ENCODE results near the gene GNA15. TPM values are rescaled to one million over a fixed set of nuclear protein-coding genes. Genes with fewer than 3 reads are reported as not detected.
"Not testable (repeated sequence)": the region's sequence is repeated elsewhere in the genome, so short reads cannot be mapped to it uniquely, and the experiment has no call there.

GNA15 gene, protein sequence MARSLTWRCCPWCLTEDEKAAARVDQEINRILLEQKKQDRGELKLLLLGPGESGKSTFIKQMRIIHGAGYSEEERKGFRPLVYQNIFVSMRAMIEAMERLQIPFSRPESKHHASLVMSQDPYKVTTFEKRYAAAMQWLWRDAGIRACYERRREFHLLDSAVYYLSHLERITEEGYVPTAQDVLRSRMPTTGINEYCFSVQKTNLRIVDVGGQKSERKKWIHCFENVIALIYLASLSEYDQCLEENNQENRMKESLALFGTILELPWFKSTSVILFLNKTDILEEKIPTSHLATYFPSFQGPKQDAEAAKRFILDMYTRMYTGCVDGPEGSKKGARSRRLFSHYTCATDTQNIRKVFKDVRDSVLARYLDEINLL
- 258 TPM for total RNA-seq

DNA sequence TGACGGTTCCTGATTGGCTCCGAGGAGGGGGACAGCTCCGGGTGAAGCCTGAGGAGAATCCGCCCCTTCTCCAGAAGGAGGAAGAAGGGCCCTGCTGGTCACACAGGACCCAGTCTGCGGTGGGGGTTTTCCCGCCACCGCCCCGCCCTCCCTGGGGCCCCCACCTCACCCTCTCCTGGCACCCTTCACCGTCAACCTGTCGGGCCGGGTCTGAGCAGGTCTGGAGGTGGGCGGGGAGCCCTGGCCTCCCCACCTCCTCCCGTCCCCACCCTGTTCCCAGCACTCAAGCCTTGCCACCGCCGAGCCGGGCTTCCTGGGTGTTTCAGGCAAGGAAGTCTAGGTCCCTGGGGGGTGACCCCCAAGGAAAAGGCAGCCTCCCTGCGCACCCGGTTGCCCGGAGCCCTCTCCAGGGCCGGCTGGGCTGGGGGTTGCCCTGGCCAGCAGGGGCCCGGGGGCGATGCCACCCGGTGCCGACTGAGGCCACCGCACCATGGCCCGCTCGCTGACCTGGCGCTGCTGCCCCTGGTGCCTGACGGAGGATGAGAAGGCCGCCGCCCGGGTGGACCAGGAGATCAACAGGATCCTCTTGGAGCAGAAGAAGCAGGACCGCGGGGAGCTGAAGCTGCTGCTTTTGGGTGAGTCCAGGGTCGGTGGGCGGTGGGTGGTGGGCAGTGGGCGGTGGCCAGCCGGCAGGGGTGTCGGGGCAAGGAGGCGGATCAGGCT lies at the start of gene GNA15:
Gene GNA15 (plus strand): TSS at position 73 of the 723 bp plus-strand sequence. CDS start 418 bp downstream, at position 491.
- peak in 2 of 3 donors; percentile 81 to 85 for DNase-seq (ENCODE audit: low read depth in 2 of 3, low spot score in 2 of 3)

DNA sequence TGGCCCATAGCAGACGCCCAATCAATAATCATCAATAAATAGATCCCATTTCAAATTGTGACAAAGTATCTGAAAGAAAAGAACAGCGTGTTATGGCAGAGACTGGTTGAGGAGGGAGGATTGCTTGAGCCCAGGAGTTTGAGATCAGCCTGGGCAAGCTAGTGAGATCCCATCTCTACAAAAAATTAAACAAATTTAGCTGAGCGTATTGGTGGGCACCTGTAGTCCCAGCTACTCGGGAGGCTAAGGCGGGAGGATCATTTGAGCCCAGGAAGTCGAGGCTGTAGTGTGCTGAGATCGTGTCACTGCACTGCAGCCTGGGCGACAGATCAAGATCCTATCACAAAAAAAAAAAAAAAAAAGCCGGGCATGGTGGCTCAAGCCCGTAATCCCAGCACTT lies 48.1 kb upstream of the GNA15 start:
- no peak for DNase-seq (ENCODE audit: low read depth in 2 of 3, low spot score in 2 of 3)

DNA sequence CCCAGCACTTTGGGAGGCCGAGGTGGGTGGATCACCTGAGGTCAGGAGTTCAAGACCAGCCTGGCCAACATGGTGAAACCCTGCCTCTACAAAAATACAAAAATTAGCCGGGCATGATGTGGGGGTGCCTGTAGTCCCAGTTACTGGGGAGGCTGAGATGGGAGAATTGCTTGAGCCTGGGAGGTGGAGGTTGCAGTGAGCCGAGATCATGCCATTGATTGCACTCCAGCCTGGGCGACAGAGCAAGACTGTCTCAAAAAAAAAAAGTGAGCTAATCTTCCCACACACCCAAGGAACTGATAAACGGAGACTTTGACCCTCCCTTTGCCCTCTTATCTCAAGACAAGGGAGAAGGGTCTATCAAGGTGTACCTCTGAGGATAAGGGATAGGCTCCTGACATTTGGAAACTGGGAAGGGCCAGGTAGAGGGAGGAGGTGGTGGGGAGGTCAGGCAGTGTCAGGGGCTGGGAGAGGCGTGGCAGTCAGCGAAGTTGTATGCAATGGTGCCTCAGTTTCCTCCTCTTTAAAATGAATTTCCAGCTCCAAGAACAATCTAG lies 46.5 kb upstream of the GNA15 start:
- DNase-seq (ENCODE audit: low read depth in 2 of 3, low spot score in 2 of 3): not testable (repeated sequence)

DNA sequence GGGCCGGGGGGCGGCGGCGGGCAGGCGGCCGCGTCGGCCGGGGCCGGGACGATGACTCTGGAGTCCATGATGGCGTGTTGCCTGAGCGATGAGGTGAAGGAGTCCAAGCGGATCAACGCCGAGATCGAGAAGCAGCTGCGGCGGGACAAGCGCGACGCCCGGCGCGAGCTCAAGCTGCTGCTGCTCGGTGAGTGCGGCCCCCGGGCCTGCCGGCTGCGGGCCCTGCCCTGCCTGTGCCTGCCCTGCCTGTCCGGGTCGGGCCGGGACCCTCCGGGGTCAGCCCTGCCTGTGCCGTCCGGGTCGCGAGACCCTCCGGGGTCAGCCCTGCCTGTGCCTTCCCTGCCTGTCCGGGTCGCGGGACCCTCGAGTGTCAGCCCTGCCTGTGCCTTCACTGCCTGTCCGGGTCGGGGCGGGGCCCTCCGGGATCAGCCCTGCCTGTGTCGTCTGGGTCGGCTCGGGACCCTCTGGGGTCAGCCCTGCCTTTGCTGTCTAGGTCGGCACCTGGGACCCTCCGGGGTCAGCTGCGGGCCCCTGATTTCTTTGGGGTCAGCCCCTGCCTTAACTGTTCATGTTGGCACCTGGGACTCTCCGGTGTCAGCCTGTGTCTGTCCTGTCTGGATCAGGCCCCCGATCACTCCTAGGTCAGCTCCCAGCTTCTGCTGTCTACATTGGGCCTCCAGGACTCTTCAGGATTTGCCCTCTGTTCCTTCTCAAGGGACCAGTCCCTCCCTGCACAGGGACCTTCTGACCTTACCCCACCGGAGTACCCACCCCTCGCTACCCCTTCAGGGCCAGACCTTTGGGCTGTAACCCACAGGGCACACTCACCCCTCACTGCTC lies 41.0 kb upstream of the GNA15 start:
- DNase-seq (ENCODE audit: low read depth in 2 of 3, low spot score in 2 of 3): peak in 1 of 3 donors; percentile 55

DNA sequence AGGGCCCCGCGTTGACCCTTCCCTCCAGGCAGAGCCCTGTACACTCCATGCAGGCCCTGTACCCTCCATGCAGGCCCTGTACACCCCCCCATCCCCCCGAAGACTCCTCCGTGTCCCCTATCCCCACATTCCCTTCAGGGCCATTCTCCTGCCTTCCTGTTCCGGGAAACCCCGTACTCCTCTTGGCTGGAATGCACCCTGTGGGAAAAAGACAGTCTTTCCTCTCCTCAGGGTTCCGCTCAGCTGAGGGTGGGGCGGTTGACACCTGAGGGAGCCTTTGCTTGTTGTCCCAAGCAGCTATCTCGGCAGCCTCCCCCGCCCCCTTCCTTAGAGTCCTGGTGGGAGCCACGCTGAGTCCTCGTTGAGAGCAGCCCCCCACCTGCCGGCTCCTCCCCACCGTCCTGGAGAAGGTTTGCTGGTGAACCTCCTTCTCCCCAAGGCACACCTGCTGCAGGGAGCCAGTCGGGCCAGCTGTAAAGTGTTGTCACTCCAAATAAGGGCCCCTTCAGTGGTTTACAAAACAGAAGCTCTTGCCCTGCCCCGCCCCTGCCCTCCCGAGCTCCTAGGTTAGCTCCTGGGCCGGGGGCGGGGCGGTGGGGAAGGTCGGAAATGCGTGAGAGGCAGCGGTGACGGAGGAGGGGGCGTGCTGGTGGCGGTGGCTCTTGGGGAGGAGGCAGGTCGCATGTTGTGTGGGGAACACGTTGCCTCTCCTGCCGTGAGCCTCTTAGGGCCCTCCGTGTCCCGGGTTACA lies 40.2 kb upstream of the GNA15 start:
- DNase-seq (ENCODE audit: low read depth in 2 of 3, low spot score in 2 of 3): peak; percentile 59 to 77 (median 73)

DNA sequence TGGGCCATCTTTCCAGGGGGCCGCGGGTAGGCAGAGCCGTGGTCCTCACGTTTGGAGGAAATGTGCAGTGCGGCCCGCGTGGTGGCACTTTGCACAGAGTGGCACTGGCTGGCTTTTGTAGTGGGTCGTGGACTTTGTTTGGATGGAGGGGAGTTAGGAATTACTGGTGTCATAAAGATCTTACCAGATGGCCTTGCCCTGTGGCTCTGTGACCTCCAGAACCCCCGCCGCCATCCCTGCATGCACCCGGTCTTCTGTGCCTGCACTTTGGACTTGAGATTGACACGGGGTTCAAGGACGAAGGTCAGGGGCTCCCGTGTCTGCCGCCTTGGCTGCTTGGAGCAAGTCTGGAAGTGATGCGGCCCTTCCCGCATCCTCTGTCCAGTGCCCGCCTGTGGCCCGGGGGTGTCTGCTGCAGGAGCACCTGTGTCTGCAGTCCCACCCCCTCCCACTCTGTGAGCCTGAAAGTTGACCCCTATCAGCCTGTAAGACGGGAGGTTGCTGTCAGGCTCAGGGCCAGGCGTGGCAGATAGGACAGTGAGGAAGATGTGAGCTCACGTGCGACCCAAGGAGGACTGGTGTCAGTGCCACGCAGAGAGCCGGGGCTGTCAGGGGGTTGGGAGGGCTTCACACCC lies 39.4 kb upstream of the GNA15 start:
- no peak for DNase-seq (ENCODE audit: low read depth in 2 of 3, low spot score in 2 of 3)

DNA sequence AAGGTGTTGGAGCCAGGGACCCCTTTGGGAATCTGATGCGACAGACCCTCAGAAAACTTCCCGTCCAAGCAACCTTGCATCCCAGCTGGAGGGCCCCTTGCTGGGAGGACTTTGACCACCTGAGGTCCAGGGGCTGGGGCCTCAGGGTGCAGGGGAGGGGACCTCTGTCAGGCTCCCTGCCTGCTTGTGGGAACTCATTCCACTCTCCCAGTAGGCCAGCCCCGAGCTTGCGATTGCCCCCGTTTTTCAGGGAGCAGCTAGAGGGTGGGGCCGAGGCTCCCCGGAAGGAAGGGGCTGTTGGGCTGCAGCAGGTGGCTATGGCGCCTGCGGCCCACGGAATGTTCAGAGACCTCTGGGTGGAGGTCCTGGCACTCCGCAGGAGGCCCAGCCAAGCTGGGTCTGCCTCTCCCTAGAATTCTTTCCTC lies 38.9 kb upstream of the GNA15 start:
- no peak for DNase-seq (ENCODE audit: low read depth in 2 of 3, low spot score in 2 of 3)

DNA sequence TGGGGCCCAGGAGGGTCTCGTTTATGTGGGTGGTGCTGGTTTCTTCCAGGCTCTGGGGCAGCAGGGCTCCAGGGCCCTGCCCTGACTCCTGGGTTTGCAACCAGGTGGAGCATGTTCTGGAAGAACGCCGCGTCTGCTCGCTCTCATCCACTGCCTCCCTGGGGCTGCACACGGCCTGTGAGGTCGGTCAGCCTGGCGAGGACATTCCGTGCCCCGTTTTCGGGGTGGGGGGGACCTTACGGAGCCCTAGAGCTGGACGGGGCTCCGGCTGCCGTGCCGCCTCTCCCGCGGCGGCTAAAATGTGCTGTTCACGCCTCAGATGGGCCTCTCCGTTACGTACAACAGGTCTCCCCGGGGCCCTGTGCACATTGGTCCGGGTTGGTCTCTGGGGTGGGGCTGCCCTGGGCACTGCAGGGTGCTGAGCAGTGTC lies 38.4 kb upstream of the GNA15 start:
- no peak for DNase-seq (ENCODE audit: low read depth in 2 of 3, low spot score in 2 of 3)

DNA sequence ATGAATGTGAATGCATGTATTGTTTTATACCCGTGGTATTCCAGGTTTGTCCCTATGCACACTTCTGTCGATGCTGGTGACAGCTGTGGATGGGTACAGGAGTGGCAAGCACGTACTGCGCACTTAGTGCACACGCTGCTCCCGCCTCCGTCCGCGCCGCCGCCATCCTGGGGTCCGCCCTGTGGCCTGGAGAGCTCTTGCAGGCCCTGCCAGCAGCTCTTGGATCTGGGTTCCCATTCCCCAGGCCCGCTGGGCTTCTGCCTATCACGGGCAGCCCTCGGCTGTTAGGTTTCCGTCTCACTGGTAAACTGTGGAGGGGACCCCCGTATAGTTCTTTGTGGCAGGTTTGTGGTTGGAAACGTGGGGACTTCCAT lies 37.7 kb upstream of the GNA15 start:
- DNase-seq (ENCODE audit: low read depth in 2 of 3, low spot score in 2 of 3): no peak

DNA sequence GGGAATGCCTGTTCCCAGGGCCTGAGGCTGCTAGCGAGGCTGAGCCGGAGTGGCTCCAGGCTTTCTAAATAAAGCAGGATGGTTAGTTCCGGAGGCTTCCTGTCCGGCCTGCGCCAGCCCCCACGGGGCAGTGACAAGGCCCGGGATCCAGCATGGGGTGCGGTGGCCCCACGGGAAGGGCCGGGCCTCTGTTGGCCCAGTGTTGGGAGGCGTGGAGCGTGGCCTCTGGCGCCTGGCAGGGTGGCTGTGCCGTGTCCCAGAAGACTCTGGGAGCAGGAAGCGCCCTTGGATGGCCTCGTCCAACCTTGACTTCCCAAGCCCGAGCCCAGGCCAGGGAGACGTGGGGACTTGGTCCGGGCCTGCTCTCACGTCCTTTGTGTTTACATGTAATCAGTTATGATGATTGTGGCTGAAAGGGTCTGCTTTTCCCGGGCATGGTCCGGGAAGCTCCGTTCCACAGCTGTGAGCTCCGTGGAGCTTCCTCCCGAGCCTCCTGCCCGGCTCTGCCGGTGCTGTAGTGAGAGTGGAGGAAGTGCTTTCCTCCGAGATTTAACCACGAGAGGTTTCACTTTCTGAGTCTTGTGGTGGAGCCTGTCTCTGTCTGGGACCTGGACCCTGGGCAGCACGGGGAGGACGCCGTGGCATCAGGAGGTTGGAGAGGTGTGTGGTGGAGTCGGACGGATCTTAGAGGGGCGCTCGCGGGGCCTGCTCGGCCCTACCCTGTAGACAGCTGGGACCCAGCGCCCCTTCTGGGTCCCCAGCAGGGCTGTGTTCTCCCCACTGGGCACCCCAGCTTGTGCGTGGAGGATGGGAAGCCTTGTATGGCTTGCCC lies 37.1 kb upstream of the GNA15 start:
- DNase-seq (ENCODE audit: low read depth in 2 of 3, low spot score in 2 of 3): peak in 2 of 3 donors; percentile 37 to 54

DNA sequence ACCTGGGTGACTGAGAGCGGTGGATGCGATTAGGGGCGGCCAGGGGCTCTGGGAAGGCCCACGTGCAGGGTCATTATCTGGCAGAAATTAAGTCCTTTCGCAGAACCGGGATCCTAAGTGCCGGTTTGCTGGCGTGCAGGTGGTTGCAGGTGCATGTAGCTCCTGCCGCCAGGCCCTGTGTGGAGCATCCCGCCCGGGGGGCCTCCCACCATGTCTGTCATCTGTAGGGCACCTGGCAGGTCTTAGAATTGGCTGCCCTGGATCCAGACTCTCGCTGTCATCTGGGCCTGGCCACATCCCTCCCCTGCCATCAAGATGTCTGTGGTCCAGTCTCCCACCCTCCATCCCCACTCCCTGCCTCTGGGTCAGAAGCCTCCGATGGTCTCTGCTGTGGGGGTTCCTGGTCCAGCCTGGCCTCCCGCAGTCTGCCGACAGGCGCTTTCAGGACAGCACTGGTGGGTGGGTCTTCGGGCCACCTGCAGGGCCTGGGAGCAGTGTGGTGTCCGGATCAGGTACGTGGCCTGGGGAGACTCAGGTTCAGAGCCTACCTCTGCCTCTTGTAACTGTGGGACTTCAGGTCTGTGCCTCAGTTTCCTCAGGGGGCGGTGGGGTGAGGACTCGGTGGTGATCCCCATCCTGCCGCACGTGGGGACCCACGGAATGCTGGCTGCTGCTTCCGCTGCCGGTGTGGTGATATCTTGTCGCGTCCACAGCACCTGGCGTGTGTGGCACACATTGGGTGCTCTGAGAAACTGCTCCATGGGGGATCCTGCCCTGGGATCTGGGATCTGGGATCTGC lies 36.3 kb upstream of the GNA15 start:
- DNase-seq (ENCODE audit: low read depth in 2 of 3, low spot score in 2 of 3): no peak

DNA sequence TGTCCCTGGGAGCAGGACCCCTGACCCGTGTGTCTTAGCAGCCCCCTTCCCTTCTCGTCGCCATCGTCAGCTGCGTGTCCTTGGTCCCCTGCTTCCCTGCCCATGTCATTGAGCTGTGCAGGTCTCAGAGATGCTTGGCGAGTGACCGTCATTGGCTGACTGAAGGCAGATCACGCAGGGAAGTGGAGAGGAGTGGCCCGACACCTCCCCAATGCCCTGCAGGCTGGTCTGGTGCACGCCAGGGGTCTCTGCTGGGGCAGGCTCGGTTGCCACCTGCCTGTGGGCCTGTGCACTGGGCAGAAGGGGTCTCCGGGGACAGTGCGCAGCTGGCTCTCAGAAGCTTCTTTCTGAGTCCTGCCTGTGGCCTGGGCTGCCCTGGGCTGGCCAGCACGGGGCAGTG lies 35.5 kb upstream of the GNA15 start:
- DNase-seq (ENCODE audit: low read depth in 2 of 3, low spot score in 2 of 3): no peak

DNA sequence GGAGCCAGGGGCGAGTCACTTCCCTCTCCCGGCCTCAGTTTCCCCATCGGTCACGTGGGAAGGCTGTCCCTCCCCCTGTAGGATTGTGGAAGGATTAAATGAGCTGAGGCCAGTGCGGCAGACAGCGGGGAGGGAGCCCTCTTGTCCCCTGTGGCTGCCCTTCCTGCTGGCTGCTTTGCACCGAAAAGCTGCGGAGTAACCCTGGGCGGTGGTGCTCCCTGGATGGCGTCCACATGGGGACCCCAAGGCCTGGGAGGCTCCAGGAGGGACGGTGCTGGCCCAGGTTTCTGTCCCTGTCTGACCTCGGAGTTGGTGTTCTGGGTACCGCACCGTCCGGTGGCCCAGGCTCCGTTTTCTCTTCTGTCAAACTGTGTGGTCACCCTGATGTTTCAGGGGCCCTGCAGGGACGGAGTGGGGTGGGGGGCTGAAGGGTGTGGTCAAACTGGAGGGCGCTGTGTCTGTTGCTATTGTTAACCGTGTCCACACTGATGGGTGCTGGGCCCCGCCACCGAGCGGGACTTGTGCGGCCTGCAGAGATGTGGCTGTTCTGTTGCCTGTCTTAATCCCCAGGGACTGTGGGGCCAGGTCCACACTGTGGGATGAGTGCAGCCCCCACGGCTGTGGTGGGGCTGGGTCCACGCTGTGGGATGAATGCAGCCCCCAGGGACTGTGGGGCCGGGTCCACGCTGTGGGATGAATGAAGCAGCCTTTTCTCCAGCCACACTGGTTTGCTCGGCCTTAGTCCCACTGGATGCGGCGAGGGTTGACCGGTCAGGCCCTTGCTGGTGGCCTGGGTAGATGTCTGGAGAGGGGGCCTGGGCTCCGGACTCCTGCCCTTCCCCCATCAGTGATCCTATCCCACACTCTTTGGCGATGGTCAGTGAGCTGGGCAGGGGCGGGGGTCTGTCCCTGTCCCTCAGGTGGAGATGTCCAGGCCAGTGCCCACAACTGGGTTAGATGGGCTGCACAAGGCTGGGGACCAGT lies 34.8 kb upstream of the GNA15 start:
- no peak for DNase-seq (ENCODE audit: low read depth in 2 of 3, low spot score in 2 of 3)

DNA sequence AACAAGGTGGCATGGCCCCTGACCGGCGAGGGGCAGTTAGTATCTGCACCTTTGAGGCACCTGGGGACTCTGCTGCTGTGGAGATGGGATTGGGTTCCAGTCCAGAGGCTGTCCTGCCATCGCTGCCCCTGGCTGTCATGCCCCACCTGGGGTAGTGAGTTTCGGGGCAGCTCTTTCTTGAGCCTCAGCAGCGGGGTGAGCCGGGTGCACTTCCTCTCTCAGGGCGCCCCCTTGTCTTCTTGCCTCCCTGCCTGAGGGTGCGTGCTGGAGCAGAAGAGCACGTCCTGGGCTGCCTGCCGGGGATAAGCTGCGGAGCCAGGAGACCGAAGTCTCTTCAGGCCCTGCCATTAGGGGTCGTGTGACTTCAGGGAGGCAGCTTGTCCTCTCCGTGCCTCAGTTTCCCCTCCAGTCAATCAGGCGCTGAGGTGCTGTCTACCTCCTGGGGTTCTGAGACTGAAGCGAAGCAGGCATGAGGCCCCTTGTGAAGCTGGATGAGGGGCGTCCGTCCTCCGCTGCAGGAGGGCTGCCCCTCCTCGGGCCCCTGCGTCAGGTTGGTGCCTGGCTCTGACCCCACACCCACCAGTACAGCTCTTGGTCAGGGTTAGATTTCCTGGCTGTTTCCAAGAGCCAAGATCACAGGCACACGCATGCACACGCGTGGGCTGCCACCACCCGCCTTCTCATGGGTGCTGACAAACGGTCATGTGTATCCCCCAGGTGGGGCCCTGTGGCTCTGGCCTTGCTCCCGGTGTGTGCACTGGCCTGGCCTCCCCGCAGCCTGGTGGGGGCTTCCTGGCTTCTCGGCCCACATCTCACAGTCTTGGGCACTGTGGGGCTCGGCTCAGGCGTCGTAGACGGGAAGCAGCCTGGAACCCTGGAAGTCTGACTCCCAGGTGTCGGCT lies 33.3 kb upstream of the GNA15 start:
- no peak for DNase-seq (ENCODE audit: low read depth in 2 of 3, low spot score in 2 of 3)

DNA sequence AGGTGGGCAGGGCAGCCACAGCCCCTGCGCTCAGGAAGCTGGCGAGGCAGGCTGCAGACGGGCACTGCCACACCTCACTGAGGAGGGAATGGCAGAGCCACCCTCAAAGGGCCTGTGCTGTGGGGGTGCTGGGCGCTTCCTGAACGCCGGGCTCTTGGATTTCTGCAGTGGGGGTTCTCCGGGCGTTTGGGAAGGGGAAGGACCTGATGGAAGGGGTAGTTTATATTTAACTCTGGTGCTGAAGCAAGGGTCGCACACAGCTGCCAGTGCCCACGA lies 31.2 kb upstream of the GNA15 start:
- DNase-seq (ENCODE audit: low read depth in 2 of 3, low spot score in 2 of 3): no peak
